ENCODE data around the gene PIGU.

GRCh38 chr20:34571753-34572152, 105.1 kb downstream of the PIGU start:
- TF ChIP-seq POLR2AphosphoS5 (IDR thresholded peaks at IDR 0.05) = no peak
- TF ChIP-seq CTCF (IDR thresholded peaks at IDR 0.05) = no peak
- TF ChIP-seq POLR2A (IDR thresholded peaks at IDR 0.05) = no peak
